HepG2 (cell line): ENCODE measurements around the gene C3orf85. TPM values are rescaled to one million over a fixed set of nuclear protein-coding genes. Genes with fewer than 3 reads are reported as not detected.

Experiments
- ATAC-seq: fragments of 200-7000 bp; cut with Tn5 transposase; 3 replicates; pipeline ENCODE4 v1.9.1; 2020; ENCODE audit warnings: mild to moderate bottlenecking, moderate library complexity
- BruUV-seq: library from RNA; stranded (reverse); fragments of 400-500 nt; replicated peaks from 2 replicates; lab custom pipeline; 2021; lab: Mats Ljungman, UMichigan
- CTCF ChIA-PET: fragments of 300-600 bp; formaldehyde crosslinking; extraction: SDS; loops from one replicate; lab custom pipeline; 2021; ENCODE audit warnings: low total read pairs, inconsistent platforms, low intra/inter-chr PET ratio; lab: Yijun Ruan, JAX
- POLR2A ChIA-PET: fragments of 350-600 bp; sonication (Branson Sonifier 250); formaldehyde crosslinking; loops from one replicate; lab custom pipeline; 2020; ENCODE audit warnings: antibody characterized with exemption, inconsistent platforms; lab: Yijun Ruan, JAX
- DNase-seq: peaks from one replicate; pipeline ENCODE4 v3.0.0-alpha.2; 2015; ENCODE audit warnings: low spot score
- FAIRE-seq: peaks from 3 replicates; lab custom pipeline; 2011; peaks lifted over from hg19 to GRCh38; lab: Jason Lieb, UNC
- H2AFZ ChIP-seq: one replicate; pipeline ENCODE4 v1.6.1; 2011; ENCODE audit warnings: low read length, inconsistent platforms
- H3K27ac ChIP-seq: fragments of 300-600 bp; 3 replicates; pipeline ENCODE4 v1.8.0; 2011; ENCODE audit warnings: mixed run types, mild to moderate bottlenecking, mixed read lengths, low read length, inconsistent platforms; ENCODE audit not compliant: insufficient read depth; ENCODE audit errors: extremely low read length
- H3K27me3 ChIP-seq, 2 experiments: fragments of 200-600 bp in 1 of 2; 2 replicates in 1 of 2; 3 replicates in 1 of 2; pipeline versions ENCODE4 v1.6.0 to v1.8.0; 2011; ENCODE audit warnings: low read length in 2 of 2, mild to moderate bottlenecking in 2 of 2, moderate library complexity in 2 of 2, inconsistent platforms in 1 of 2; ENCODE audit not compliant: insufficient read depth in 2 of 2, control insufficient read depth in 1 of 2
- H3K36me3 ChIP-seq, 2 experiments: fragments of 200-600 bp in 1 of 2; replicated peaks in 1 of 2; 2 replicates in 1 of 2; 3 replicates in 1 of 2; pipeline versions ENCODE4 v1.5.1 to v1.8.0; 2011; ENCODE audit warnings: low read length in 2 of 2, inconsistent platforms in 1 of 2; ENCODE audit not compliant: insufficient read depth in 2 of 2, control insufficient read depth in 1 of 2
- H3K4me1 ChIP-seq: 2 replicates; pipeline ENCODE4 v1.5.1; 2012; ENCODE audit warnings: low read length, inconsistent platforms; ENCODE audit not compliant: insufficient read depth
- H3K4me2 ChIP-seq: 2 replicates; pipeline ENCODE4 v1.6.0; 2011; ENCODE audit warnings: low read depth, low read length, inconsistent platforms
- H3K4me3 ChIP-seq, 3 experiments: fragments of 200-600 bp in 1 of 3; sonication (generic), shearing (Covaris generic) in 1 of 3; replicated peaks in 1 of 3; 2 replicates each; pipeline ENCODE4 v1.5.1; 2011 to 2016; ENCODE audit warnings: low read length in 3 of 3, inconsistent platforms in 2 of 3, low read depth in 2 of 3, mild to moderate bottlenecking in 2 of 3, control low read depth in 1 of 3, mixed read lengths in 1 of 3; ENCODE audit not compliant: insufficient read depth in 1 of 3
- H3K79me2 ChIP-seq: one replicate; pipeline ENCODE4 v1.6.1; 2011; ENCODE audit warnings: low read length, inconsistent platforms; ENCODE audit not compliant: insufficient read depth
- H3K9ac ChIP-seq: 2 replicates; pipeline ENCODE4 v1.6.0; 2011; ENCODE audit warnings: mild to moderate bottlenecking, low read depth, low read length, inconsistent platforms; ENCODE audit not compliant: insufficient read depth
- H3K9me3 ChIP-seq: 2 replicates; pipeline ENCODE4 v1.5.1; 2012; ENCODE audit warnings: mild to moderate bottlenecking, low read length
- H4K20me1 ChIP-seq: 2 replicates; pipeline ENCODE4 v1.6.0; 2011; ENCODE audit warnings: inconsistent platforms, mild to moderate bottlenecking, low read length, moderate library complexity; ENCODE audit not compliant: insufficient read depth
- ARNT2 ChIP-seq: sonication (generic); formaldehyde crosslinking; IDR thresholded peaks from 2 replicates; pipeline ENCODE4 v1.8.0; 2022; ENCODE audit warnings: mild to moderate bottlenecking, low read depth, missing genetic modification reagents, moderate library complexity
- MED8 ChIP-seq: sonication (generic); formaldehyde crosslinking; IDR thresholded peaks from 2 replicates; pipeline ENCODE4 v1.8.1; 2023; ENCODE audit warnings: mild to moderate bottlenecking, missing genetic modification reagents; ENCODE audit not compliant: insufficient replicate concordance
- PLRG1 ChIP-seq: fragments of 450-650 bp; conservative IDR thresholded peaks from 2 replicates; pipeline ENCODE4 v1.6.1; 2016
- RFX1 ChIP-seq: fragments of 450-650 bp; IDR thresholded peaks from 2 replicates; pipeline ENCODE4 v1.6.1; 2017
- ZSCAN25 ChIP-seq: sonication (generic); formaldehyde crosslinking; IDR thresholded peaks from 2 replicates; pipeline ENCODE4 v1.8.0; 2022; ENCODE audit warnings: mild to moderate bottlenecking, missing genetic modification reagents
- WGBS: methylation state at CpG from one replicate; pipeline ENCODE4 v1.1.6; 2017; ENCODE audit warnings: low lambda C conversion rate; 5-methylcytosine and 5-hydroxymethylcytosine counted together
- in situ Hi-C: cut with HindIII; loops from 2 replicates; pipeline ENCODE4 v1.10.0; 2017; ENCODE audit warnings: low pct_unique_long_range_greater_than_20kb; ENCODE audit not compliant: extremely low pct_ligation_motif_present
- intact Hi-C: fragments of 100-400 bp; cut with micrococcal nuclease; formaldehyde crosslinking; loops from one replicate; pipeline ENCODE4 v1.10.0; 2022; ENCODE audit not compliant: unreplicated experiment
- polyA plus RNA-seq, 8 experiments: library from polyadenylated mRNA; depleted of rRNA in 3 of 8; stranded (reverse) in 7 of 8; unstranded in 1 of 8; fragments of >200 nt; fragmentation: Illumina TruSeq in 4 of 8; extraction: Trizol in 4 of 8; gene quantifications; 2 replicates each; pipeline versions ENCODE4 v1.2.1 to v1.2.3, GENCODE V29; 2011 to 2016; ENCODE audit warnings: low read depth in 4 of 8, missing spikeins in 1 of 8, mixed read lengths in 1 of 8; ENCODE audit not compliant: insufficient read depth in 1 of 8
- total RNA-seq, 5 experiments: library from RNA; depleted of rRNA; stranded (reverse); fragments of >200 nt; fragmentation: Illumina TruSeq; extraction: Trizol; gene quantifications; 2 replicates each; pipeline ENCODE4 v1.2.3, GENCODE V29; 2016; ENCODE audit warnings: low read depth in 1 of 5
- TF ChIP-seq, protein P1 (sequence below): sonication (generic); formaldehyde crosslinking; IDR thresholded peaks from 2 replicates; pipeline ENCODE4 v1.8.0; 2022; ENCODE audit warnings: mild to moderate bottlenecking, missing genetic modification reagents, moderate library complexity
- TF ChIP-seq, protein P2 (sequence below): IDR thresholded peaks from 2 replicates; pipeline ENCODE4 v1.4.0; 2020; ENCODE audit warnings: mild to moderate bottlenecking, missing genetic modification reagents
- TF ChIP-seq, protein P3 (sequence below): sonication (generic); formaldehyde crosslinking; IDR thresholded peaks from 2 replicates; pipeline ENCODE4 v1.4.0; 2020; ENCODE audit warnings: missing genetic modification reagents, mild to moderate bottlenecking, borderline replicate concordance

C3orf85 gene
- total and polyA plus RNA-seq, 2 of the 13 experiments (the other 11 are each of a cell fraction or from before 2014, with no cell fraction given), result not detected

DNA sequence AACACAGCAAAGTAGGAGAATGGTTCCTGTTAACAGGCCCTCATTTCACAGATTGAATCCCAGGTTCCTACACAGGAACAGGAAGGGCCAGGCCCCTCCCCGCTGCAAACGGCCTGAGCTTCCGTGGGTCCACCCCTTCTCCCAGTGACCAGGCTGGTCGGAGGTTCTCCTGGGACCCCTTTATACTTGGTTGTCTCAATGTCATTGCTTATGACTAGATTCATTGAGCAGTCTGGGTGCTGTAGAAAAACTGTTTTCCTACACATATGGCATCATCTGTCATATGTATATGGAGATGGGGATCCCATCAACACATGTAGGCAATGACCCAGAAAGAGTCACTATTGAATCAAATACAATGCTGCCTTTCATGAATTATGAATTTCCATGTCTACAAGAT lies 3.8 kb downstream of the C3orf85 start:
- ChIA-PET CTCF (no interaction called here), POLR2A (no interaction called here)
- H3K36me3 ChIP-seq, result no peaks in the 10 kb centered on the region

More for the DNA sequence above, 3.8 kb downstream of the C3orf85 start:
- Histone ChIP-seq H3K27ac (no peak overlapping the region), H3K79me2 (no peaks in the 10 kb centered on the region), H3K9me3 (no peaks in the 10 kb centered on the region), H3K4me1 (no peaks in the 10 kb centered on the region), H4K20me1 (no peaks in the 10 kb centered on the region), H3K9ac (no peak overlapping the region), H2AFZ (no peak overlapping the region), H3K27me3 (no peaks in the 10 kb centered on the region), H3K4me2 (no peak overlapping the region), H3K4me3 (no peak overlapping the region)
- BruUV-seq, result no TSS peak
- DNase-seq, result no peak
- in situ Hi-C loops (no loop called here), intact Hi-C loops (no loop called here)
- FAIRE-seq, result no peak
- TF ChIP-seq RFX1, result no peak
- TF ChIP-seq, protein P1, sequence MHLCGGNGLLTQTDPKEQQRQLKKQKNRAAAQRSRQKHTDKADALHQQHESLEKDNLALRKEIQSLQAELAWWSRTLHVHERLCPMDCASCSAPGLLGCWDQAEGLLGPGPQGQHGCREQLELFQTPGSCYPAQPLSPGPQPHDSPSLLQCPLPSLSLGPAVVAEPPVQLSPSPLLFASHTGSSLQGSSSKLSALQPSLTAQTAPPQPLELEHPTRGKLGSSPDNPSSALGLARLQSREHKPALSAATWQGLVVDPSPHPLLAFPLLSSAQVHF, result no peak
- TF ChIP-seq ARNT2 (CRISPR knock-in tag), result no peak
- TF ChIP-seq, protein P2, sequence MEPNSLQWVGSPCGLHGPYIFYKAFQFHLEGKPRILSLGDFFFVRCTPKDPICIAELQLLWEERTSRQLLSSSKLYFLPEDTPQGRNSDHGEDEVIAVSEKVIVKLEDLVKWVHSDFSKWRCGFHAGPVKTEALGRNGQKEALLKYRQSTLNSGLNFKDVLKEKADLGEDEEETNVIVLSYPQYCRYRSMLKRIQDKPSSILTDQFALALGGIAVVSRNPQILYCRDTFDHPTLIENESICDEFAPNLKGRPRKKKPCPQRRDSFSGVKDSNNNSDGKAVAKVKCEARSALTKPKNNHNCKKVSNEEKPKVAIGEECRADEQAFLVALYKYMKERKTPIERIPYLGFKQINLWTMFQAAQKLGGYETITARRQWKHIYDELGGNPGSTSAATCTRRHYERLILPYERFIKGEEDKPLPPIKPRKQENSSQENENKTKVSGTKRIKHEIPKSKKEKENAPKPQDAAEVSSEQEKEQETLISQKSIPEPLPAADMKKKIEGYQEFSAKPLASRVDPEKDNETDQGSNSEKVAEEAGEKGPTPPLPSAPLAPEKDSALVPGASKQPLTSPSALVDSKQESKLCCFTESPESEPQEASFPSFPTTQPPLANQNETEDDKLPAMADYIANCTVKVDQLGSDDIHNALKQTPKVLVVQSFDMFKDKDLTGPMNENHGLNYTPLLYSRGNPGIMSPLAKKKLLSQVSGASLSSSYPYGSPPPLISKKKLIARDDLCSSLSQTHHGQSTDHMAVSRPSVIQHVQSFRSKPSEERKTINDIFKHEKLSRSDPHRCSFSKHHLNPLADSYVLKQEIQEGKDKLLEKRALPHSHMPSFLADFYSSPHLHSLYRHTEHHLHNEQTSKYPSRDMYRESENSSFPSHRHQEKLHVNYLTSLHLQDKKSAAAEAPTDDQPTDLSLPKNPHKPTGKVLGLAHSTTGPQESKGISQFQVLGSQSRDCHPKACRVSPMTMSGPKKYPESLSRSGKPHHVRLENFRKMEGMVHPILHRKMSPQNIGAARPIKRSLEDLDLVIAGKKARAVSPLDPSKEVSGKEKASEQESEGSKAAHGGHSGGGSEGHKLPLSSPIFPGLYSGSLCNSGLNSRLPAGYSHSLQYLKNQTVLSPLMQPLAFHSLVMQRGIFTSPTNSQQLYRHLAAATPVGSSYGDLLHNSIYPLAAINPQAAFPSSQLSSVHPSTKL, result no peak
- no peak for TF ChIP-seq MED8 (CRISPR knock-in tag)
- no peak for TF ChIP-seq ZSCAN25 (CRISPR knock-in tag)
- no peak for TF ChIP-seq PLRG1
- TF ChIP-seq, protein P3, sequence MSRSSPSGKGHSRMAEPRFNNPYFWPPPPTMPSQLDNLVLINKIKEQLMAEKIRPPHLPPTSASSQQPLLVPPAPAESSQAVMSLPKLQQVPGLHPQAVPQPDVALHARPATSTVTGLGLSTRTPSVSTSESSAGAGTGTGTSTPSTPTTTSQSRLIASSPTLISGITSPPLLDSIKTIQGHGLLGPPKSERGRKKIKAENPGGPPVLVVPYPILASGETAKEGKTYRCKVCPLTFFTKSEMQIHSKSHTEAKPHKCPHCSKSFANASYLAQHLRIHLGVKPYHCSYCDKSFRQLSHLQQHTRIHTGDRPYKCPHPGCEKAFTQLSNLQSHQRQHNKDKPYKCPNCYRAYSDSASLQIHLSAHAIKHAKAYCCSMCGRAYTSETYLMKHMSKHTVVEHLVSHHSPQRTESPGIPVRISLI, result no peak
- 23% methylated on average over 3 of the region's 4 CpGs for WGBS
- no peak for ATAC-seq
